ENCODE measurements around the gene RETREG3.

DNA sequence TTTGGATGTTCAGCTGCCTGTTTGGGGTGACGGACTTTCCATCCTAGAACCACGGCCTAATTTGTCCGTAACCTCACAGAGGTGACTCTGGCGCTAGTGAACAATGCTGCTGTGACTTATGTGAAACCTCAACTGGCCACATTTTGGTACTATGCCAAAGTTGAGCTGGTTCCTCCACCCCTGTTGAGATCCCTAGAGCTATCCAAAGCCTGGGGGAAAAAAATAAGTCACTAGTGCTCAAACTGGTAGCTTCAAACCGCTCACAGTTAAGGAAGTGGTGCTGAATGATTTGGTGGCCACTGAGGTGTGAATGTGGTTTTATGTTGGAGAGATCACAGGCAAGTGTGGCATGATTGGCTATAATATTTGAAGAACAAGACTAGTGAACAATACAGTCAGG is 38.6 kb upstream of the RETREG3 start:
- no peak for TF ChIP-seq EZH2 (IDR thresholded peaks at IDR 0.05; ENCODE audit: insufficient read depth, poor library complexity, severe bottlenecking)
- no peak for TF ChIP-seq EZH2phosphoT487 (IDR thresholded peaks at IDR 0.05; ENCODE audit: insufficient read depth, low read depth)
